ENCODE results near the gene NAV2.

DNA sequence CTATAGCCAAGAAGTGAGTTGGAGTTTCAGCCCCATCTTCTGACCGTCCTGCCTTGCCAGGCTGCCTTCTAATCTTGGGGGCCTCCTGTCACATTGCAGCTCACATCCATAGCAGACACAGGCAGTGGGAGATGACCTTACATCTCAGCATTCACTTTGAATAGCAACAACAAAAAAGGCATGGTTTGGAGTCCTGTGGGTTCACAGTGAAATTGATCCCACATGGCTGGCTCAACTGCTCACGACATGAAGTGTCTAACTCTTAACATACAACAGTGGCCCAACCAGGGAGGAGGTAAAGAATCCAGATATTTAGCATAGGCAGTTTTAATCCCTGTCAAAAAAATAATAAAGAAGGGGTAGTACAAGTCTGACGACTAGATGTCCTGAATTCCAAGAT, 409.5 kb downstream of the NAV2 start:
- TF ChIP-seq, protein P1, sequence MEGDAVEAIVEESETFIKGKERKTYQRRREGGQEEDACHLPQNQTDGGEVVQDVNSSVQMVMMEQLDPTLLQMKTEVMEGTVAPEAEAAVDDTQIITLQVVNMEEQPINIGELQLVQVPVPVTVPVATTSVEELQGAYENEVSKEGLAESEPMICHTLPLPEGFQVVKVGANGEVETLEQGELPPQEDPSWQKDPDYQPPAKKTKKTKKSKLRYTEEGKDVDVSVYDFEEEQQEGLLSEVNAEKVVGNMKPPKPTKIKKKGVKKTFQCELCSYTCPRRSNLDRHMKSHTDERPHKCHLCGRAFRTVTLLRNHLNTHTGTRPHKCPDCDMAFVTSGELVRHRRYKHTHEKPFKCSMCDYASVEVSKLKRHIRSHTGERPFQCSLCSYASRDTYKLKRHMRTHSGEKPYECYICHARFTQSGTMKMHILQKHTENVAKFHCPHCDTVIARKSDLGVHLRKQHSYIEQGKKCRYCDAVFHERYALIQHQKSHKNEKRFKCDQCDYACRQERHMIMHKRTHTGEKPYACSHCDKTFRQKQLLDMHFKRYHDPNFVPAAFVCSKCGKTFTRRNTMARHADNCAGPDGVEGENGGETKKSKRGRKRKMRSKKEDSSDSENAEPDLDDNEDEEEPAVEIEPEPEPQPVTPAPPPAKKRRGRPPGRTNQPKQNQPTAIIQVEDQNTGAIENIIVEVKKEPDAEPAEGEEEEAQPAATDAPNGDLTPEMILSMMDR (conservative IDR thresholded peaks at IDR 0.05 in 1 of 2, IDR thresholded peaks at IDR 0.05 in 1 of 2; ENCODE audit: extremely low read depth in 1 of 2, insufficient read depth in 1 of 2, low read depth in 1 of 2, low read length in 2 of 2), result no peak
- no peak for TF ChIP-seq EZH2 (IDR thresholded peaks at IDR 0.05; ENCODE audit: borderline replicate concordance, low read length)
